ENCODE measurements around the gene NTM.

- TF ChIP-seq POLR2A (IDR thresholded peaks at IDR 0.05), result no peak
- no peak for TF ChIP-seq CTCF (IDR thresholded peaks at IDR 0.05)
Observed at GRCh38 chr11:131667566-131667965, 297.2 kb downstream of the NTM start.
